Stimulated activated CD8-positive, alpha-beta memory T cell treated with anti-CD3 and anti-CD28 coated beads, Interleukin-12 subunit alpha, Interleukin-12 subunit beta, amount 100 ng/mL, for 4 hours (primary cell): ENCODE measurements around the gene BCL2L13.
"Not testable (repeated sequence)": the region's sequence is repeated elsewhere in the genome, so short reads cannot be mapped to it uniquely, and the experiment has no call there.

Experiments
- DNase-seq: peaks from one replicate; pipeline ENCODE4 v3.0.0-alpha.2; 2020; ENCODE audit warnings: low read depth

Gene BCL2L13

DNA sequence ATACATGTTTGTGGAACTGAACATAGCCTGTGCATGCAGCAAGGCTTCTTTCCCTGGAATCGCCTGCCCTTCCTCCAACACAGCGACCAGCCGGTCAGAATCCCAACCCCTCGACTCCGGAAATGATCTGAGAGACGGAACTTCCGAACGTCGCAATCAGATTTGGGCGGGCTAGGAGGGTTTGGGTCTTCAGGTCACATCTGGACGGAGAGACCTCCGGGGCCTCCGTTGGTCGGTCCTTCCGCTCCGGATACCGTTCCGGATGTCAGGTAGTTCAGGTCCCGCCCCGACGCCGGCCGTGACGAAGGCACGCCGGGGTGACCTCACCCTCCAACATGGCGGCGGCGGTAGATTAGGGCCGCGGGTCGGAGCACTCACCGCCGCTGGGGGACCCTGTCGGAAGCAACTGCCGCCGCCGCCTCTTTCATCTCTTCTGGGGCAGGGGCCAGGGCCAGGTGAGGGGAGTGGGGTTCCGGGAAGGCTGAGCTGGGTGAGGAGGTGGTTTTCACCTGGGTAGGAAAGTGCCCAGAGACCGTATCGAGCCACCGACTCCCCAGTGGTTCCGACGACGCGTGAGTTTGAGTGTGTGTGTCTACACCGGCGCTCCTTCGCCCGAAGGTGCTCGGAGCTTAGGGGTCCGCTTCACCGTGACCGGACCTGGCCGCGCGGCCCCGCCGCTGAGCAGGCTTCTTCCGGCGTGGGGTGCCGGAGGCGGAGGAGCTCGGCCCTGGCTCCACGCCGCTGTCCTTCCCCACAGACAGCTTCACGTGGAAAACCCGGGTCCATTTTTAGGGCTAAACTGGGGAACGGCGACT, at the start of gene BCL2L13:
BCL2L13 (plus strand) TSS at position 326 of the 815 bp plus-strand sequence. CDS start 16,955 bp downstream, outside the sequence.
- DNase-seq, result peak; percentile 78

DNA sequence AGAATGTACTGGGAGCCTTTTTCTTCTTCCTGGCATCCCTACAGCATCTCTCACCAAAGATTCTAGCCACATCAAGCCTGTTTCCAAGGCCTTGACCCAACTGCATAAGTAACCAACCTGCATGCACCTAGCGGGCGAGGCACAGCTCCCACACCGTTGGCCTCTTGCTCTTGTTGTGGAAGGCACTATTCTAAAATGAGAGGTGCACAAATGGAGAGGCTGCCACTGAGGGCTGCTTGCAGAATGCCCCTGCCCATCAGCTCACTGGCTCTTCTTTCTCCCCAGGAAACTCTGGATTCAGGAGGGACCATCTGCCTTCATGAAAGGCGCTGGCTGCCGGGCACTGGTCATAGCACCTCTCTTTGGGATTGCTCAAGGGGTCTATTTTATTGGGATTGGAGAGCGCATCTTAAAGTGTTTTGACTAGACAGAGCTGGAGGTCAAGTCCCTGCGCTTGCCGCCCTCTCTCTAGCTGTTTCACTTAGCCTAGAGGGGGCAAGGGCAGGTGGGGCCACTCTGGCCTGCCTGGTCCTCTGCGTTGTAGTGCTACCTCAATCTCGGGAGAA, 48.7 kb upstream of the BCL2L13 start:
- DNase-seq, result no peak

- no peak for DNase-seq
Measured at GRCh38 chr22:17590586-17590985, 48.0 kb upstream of the BCL2L13 start.

GRCh38 chr22:17592201-17592600, 46.4 kb upstream of the BCL2L13 start:
- no peak for DNase-seq

GRCh38 chr22:17596226-17596625, 42.3 kb upstream of the BCL2L13 start:
- DNase-seq, result no peak

DNA sequence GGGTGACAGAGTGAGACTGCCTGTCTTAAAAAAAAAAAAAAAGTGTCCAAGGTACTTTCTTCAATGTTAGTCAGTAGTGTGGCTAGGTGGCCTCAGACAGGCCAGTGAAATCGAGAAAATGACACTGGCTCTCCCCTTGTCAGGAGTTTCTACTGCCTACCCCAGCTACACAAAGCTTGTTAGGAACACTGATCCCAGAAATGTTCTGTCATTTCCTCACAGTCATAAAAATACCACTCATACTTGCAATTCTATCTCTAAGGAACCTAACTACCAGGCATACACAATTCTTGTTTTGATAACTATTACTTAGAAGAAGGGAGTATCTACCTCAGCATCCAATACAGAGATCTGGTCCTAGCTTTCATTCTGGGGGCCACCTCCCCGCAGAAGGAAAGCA, 41.3 kb upstream of the BCL2L13 start:
- no peak for DNase-seq

DNA sequence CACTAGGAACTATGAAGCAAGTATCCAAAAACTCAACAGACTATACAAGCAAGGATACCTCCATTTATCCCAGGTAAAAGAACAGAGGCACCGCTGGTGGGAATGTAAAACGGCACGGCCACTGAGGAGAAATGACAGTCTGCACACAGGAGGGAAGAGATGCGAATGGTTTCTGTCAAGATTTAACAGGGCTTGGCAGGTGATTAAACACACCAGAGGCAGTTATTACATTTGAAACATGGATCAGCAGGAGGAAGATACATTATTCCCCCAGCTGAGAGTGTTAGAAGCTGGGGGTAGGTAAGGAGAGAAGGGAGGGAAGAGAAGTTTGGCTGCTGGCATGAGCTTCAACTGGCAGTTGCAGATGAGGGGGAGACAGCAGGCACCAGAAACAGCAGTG, 40.2 kb upstream of the BCL2L13 start:
- no peak for DNase-seq

DNA sequence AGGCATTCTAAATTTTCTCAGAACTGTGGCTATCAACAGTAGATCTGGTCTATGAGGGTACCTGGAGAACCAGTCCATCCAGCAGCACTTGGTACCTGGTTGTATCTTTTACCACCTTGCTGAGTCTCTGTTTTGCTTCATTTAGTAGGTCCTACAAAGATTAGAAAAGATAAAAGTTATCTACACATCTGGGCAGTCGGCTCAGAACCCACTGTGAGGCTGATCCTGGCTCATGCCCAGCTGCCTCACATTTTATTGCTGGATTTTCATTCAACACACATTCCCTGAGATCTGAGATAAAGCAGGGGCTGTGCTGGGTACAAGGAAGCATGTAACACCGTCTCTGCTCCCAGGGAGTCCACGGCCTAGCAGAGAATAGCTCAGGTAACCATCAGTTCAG, 37.5 kb upstream of the BCL2L13 start:
- no peak for DNase-seq

GRCh38 chr22:17603668-17604067, 34.9 kb upstream of the BCL2L13 start:
- no peak for DNase-seq

GRCh38 chr22:17606496-17606895, 32.1 kb upstream of the BCL2L13 start:
- no peak for DNase-seq

GRCh38 chr22:17607891-17608521, 30.6 kb upstream of the BCL2L13 start:
- DNase-seq, result no peak

DNA sequence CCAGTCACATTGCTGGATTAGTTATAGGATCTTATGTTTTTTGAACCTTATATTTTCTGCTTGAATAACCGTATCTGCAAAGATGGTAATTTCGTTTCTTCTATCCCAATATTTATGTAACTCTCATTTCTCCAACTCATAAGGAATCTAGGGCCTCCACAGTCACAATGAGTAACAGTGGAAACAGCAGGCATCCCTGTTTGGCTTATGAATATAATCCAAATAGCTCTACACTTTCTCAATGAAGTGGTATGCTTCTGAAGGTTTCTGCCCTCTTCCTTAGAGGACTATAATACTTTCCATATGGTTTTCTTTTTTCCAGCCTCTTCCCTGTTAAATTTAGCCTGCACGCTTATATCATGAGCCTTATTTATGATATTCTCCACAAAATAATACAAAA, 26.5 kb upstream of the BCL2L13 start:
- DNase-seq, result no peak

DNA sequence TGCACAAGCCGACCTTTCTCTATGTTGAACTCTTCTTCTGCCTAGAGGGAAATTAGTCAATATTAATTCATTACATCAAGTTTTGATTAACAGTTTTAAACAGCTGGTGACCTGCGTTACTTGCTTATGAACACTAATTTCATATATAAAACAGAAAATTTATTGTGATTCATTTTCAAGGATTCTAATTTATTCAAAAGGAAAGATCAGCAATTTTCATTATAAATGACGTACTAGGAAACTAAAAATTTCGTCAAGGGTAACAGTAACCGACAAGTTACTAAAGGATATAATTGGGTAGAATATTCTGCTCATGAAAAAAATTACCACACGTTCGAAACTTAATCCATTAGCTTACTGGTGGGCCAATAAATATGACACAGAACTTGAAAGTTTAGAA, 25.3 kb upstream of the BCL2L13 start:
- DNase-seq, result no peak

DNA sequence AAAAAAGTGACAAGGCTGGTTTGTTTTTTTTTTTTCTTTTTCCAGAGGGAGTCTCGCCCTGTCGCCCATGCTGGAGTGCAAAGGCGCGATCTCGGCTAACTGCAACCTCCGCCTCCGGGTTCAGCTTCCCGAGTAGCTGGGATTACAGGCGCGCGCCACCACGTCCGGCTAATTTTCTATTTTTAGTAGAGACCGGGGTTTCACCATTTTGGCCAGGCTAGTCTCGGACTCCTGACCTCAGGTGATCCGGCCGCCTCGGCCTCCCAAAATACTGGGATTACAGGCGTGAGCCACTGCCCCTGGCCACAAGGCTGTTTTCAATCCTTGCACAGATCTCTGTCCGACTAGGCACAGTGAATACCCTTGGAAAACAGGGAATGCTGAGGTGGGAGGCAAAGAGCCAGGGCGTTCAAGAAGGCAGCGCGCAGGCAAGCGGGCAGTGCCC, 10.6 kb upstream of the BCL2L13 start:
- no peak for DNase-seq

DNA sequence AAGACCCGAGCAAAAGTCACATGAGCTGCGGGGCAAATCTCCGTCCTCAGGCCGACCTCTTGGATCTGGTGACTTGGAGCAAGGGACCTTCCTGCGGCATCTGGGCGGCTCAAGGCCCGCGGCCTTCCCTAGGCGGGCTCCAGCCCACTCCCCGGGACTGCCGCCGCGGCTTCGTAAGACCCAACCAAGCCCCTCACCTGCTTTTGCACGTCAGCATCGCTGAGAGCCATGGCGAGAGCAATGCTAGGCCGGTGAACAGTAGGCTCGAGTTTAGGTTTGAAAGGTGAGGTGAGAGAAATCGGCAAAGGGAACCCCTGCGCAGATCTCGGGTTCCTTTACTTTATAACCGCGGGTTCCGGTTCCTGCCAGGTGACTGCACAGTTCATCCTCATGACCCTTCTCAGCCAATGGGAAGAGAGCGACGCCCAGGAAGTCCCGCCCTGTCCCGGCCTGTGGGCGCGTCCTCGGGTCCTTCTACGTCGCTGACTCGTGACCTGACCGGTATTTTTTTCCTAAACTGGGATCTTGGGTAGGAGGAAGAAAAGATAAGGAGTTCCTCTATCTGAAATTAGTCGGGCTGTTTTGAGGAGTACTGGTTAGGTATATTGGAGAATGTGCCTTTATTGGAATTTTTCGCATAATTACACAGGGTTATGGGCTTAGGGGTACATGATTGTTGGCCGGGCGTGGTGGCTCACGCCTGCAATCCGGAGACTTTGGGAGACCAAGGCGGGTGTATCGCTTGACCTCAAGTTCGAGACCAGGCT, 10.0 kb upstream of the BCL2L13 start, which contains the start of gene ATP6V1E1:
ATP6V1E1 (minus strand) TSS at position 344 of the 767 bp plus-strand sequence; CDS start at position 230, 114 bp downstream.
- DNase-seq, result peak; percentile 88

DNA sequence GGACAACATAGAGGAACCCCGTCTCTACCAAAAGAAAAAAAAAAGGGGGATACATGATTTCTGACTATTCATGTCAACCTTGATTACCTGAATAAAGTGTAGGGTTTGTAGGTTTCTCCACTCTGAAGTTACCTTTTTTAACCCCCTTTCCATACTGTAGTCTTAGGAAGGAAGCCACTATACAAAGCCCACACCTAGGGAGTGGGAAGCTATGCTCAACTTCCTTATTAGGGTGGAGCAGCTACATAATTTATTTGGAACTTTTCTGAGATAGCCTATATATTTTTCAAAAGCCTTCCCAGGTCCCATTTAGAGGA, 9.4 kb upstream of the BCL2L13 start:
- DNase-seq, result no peak

DNA sequence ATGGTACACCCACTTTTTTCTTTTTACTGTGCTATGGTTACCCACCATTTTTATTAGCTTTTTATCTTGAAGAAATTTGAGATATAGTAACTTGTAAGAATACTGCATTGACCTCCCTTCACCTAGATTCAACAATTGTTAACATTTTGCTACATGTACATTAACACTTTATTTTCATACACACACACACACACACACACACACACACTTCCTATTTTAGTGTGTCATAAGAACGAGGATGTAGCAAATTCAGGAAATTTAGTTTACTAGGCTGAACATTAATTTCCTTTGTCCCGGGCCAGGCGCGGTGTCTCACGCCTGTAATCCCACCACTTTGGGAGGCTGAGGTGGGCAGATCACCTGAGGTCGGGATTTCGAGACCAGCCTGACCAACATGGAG, 8.9 kb upstream of the BCL2L13 start:
- no peak for DNase-seq

DNA sequence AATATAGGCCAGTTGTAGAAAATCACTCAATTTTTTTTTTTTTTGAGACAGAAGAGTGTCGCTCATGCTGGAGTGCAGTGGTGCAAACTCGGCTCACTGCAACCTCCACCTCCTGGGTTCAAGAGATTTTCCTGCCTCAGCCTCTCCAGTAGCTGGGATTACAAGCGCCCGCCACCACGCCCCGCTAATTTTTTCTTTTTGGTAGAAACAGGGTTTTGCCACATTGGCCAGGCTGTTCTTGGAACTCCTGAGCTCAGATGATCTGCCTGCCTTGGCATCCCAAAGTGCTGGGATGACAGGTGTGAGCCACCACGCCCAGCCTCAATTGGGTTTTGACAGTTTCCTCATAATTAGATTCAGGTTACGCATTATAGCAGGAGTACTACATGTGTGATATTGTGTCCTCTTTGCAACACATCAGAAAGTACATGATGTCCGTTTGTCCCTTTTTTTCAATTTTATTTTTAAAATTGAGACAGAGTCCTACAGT, 7.4 kb upstream of the BCL2L13 start:
- no peak for DNase-seq

DNA sequence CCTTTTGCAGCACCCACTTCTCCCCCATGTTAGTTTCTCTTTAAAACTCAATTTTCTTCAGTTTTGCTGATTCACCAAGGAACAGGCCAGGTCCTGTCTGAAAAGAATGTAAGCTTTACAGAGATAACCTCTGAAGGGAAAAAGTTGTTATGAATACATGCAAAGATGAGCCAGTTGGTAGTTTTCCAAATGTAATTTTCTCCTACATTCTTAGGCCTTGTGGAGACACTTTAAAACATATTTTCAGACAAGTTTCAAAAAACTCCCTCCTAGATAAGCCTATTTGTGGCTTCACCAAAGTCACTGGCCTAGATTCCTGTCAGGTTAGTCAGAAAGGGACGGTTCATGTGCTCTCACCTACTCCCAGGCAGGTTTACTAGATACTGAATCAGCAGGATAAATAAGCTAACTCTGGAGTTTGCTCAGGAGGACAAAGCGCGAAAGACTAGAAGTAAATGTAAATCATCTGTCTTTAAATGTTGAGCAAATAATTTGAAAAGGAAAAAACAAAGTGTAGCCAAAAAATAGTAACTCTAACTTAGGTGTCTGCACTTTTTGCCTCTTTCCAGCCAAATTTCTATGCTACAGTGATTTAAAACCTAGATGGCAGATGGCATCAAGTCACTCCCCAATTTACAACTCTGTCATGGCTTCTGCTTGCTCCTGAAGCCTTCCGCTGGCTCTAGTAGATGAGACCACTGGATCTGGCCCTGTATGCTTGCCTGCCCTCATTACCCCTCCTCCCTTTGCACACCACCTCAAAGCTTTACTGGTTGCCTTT, 5.2 kb upstream of the BCL2L13 start:
- DNase-seq, result no peak

DNA sequence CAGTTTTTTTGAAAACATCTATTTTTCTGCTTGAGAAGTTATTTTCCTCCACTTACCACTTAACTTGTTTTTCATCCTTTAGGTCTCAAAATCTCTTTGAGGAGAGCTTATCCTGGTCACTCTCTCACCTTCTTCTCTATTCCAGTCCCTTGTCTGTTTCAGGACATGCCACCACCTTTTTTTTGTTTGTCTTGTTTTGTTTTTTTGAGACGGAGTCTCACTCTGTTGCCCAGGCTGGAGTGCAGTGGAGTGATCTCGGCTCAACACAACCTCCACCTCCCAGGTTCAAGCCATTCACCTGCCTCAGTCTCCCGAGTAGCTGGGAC, 4.6 kb upstream of the BCL2L13 start:
- no peak for DNase-seq

DNA sequence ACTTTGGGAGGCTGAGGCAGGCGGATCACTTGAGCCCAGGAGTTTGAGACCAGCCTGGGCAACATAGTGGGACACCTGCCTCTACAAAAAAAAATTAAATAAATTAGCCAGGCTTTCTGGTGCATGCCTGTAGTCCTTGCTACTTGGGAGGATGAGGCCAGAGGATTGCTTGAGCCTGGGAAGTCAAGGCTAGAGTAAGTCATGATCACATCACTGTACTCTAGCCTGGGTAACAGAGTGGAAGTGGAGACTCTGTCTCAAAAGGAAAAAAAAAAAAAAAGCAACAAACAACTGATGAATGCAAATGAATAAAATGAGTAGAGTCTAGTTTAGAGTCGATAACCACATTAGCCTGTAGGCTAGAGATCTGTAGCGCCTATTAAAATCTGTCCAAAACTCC, 3.9 kb upstream of the BCL2L13 start:
- no peak for DNase-seq

DNA sequence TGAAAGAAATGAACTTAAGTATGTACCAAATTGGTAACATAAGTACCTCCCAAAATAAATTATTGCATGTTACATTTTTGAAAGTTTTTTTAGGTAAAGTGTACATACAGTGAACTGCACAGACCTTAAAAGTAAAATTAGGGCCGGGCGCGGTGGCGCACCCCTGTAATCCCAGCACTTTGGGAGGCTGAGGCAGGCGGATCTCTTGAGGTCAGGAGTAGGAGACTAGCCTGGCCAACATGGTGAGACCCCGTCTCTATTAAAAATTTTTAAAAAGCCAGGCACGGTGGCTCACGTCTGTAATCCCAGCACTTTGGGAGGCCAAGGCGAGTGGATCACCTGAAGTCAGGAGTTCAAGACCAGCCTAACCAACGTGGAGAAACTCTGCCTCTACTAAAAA, 1.7 kb upstream of the BCL2L13 start:
- not testable (repeated sequence) for DNase-seq
